B cell (primary cell): ENCODE data around the gene TRAPPC12. TPM values are rescaled to one million over a fixed set of nuclear protein-coding genes. Genes with fewer than 3 reads are reported as not detected.

ENCODE experiments used
- ATAC-seq: fragments of 200-7000 bp; cut with Tn5 transposase; one replicate; pipeline ENCODE4 v1.10.0; 2021; ENCODE audit warnings: low read depth, mild to moderate bottlenecking, moderate number of reproducible peaks, moderate library complexity
- CTCF ChIA-PET: fragments of 350-600 bp; sonication (Branson Sonifier 250); formaldehyde crosslinking; loops from one replicate; lab custom pipeline; 2021; ENCODE audit warnings: antibody characterized with exemption, inconsistent platforms; lab: Charles Lee
- POLR2A ChIA-PET: fragments of 350-600 bp; sonication (Branson Sonifier 250); formaldehyde crosslinking; loops from one replicate; lab custom pipeline; 2021; ENCODE audit warnings: antibody characterized with exemption; lab: Charles Lee
- DNase-seq: peaks from one replicate; pipeline ENCODE4 v3.0.0; 2013
- H2AFZ ChIP-seq: 2 replicates; pipeline ENCODE4 v1.6.1; 2012; ENCODE audit warnings: mild to moderate bottlenecking, low read depth, low read length; ENCODE audit not compliant: insufficient read depth, poor library complexity, severe bottlenecking
- H3K27ac ChIP-seq, 2 donors: 1 replicate in 1 of 2; 2 replicates in 1 of 2; pipeline ENCODE4 v1.5.1; 2012 to 2013; ENCODE audit warnings: low read length in 2 of 2, mild to moderate bottlenecking in 2 of 2, moderate library complexity in 1 of 2
- H3K27me3 ChIP-seq, 4 experiments: fragments of 200-600 bp in 1 of 4; sonication (generic) in 1 of 4; replicated peaks in 1 of 4; 1 replicate in 2 of 4; 2 replicates in 2 of 4; pipeline versions ENCODE4 v1.6.1 to v1.7.0; 2013 to 2016; ENCODE audit warnings: low read length in 3 of 4, mild to moderate bottlenecking in 2 of 4, mixed read lengths in 1 of 4, moderate library complexity in 1 of 4; ENCODE audit not compliant: insufficient read depth in 4 of 4, control insufficient read depth in 3 of 4; ENCODE audit errors: control extremely low read depth in 1 of 4
- H3K36me3 ChIP-seq, 2 experiments: replicated peaks in 1 of 2; 1 replicate in 1 of 2; 2 replicates in 1 of 2; pipeline versions ENCODE4 v1.6.1 to v1.7.1; 2013; ENCODE audit warnings: low read length in 1 of 2; ENCODE audit not compliant: insufficient read depth in 2 of 2, control insufficient read depth in 1 of 2; ENCODE audit errors: control extremely low read depth in 1 of 2, extremely low read depth in 1 of 2
- H3K4me1 ChIP-seq, 2 donors: fragments of 200-600 bp in 1 of 2; sonication (generic) in 1 of 2; 1 replicate in 1 of 2; 2 replicates in 1 of 2; pipeline versions ENCODE4 v1.5.1 to v1.6.1; 2013 to 2017; ENCODE audit warnings: low read length in 2 of 2; ENCODE audit not compliant: control insufficient read depth in 2 of 2, insufficient read depth in 2 of 2
- H3K4me2 ChIP-seq: replicated peaks from 2 replicates; pipeline ENCODE3; 2012; ENCODE audit warnings: mild to moderate bottlenecking, low read depth, low read length; ENCODE audit not compliant: poor library complexity, severe bottlenecking
- H3K4me3 ChIP-seq, 5 experiments: fragments of 200-600 bp in 1 of 5; sonication (generic) in 1 of 5; 1 replicate in 3 of 5; 2 replicates in 2 of 5; pipeline versions ENCODE4 v1.5.1 to v1.7.0; 2011 to 2016; ENCODE audit warnings: low read length in 4 of 5, mild to moderate bottlenecking in 4 of 5, low read depth in 2 of 5, control low read depth in 1 of 5, moderate library complexity in 1 of 5; ENCODE audit not compliant: insufficient read depth in 1 of 5; ENCODE audit errors: control extremely low read depth in 1 of 5, extremely low read depth in 1 of 5
- H3K79me2 ChIP-seq: fragments of 200-600 bp; sonication (generic); one replicate; pipeline ENCODE4 v1.6.0; 2016; ENCODE audit warnings: low read length; ENCODE audit not compliant: control insufficient read depth, insufficient read depth
- H3K9ac ChIP-seq: fragments of 200-600 bp; sonication (generic); 2 replicates; pipeline ENCODE4 v1.6.1; 2017; ENCODE audit warnings: mild to moderate bottlenecking, low read length, moderate library complexity
- H3K9me3 ChIP-seq, 3 donors: one replicate each; pipeline versions ENCODE4 v1.6.1 to v1.7.1; 2013; ENCODE audit warnings: low read length in 2 of 3; ENCODE audit not compliant: control insufficient read depth in 2 of 3, insufficient read depth in 1 of 3; ENCODE audit errors: control extremely low read depth in 1 of 3
- H4K20me1 ChIP-seq: 2 replicates; pipeline ENCODE4 v1.6.0; 2012; ENCODE audit warnings: mild to moderate bottlenecking, low read length; ENCODE audit not compliant: insufficient read depth, control insufficient read depth, poor library complexity, severe bottlenecking
- H3K27ac Mint-ChIP-seq: one replicate; pipeline ENCODE4 v1.8.0; 2021; ENCODE audit warnings: mixed read lengths
- H3K27me3 Mint-ChIP-seq: one replicate; pipeline ENCODE4 v1.8.0; 2021; ENCODE audit warnings: mixed read lengths
- H3K4me1 Mint-ChIP-seq: one replicate; pipeline ENCODE4 v1.8.0; 2021; ENCODE audit warnings: mixed read lengths
- H3K4me3 Mint-ChIP-seq: one replicate; pipeline ENCODE4 v1.8.0; 2021; ENCODE audit warnings: mixed read lengths
- H3K9me3 Mint-ChIP-seq: one replicate; pipeline ENCODE4 v1.8.0; 2022; ENCODE audit warnings: mixed read lengths; ENCODE audit not compliant: insufficient read depth
- CTCF ChIP-seq: fragments of 200-600 bp; IDR thresholded peaks from one replicate; pipeline ENCODE4 v1.8.0; 2022; ENCODE audit warnings: antibody characterized with exemption, mild to moderate bottlenecking
- EZH2 ChIP-seq: IDR thresholded peaks from 2 replicates; pipeline ENCODE4 v1.6.1; 2012; ENCODE audit warnings: borderline replicate concordance, low read depth, mild to moderate bottlenecking, moderate library complexity, low read length; ENCODE audit not compliant: insufficient read depth, poor library complexity, severe bottlenecking
- WGBS: methylation state at CpG from one replicate; pipeline ENCODE4 v1.1.5; 2013; ENCODE audit warnings: missing lambda C conversion rate; ENCODE audit not compliant: insufficient coverage; 5-methylcytosine and 5-hydroxymethylcytosine counted together
- intact Hi-C: fragments of 100-400 bp; cut with micrococcal nuclease; formaldehyde crosslinking; loops from one replicate; pipeline ENCODE4 v1.10.0; 2022
- polyA plus RNA-seq: library from polyadenylated mRNA; depleted of rRNA; stranded (reverse); fragments of >200 nt; gene quantifications from 2 replicates; pipeline ENCODE4 v1.2.3, GENCODE V29; 2012
- total RNA-seq, 2 donors: library from RNA; stranded (reverse); fragments of 120-200 nt in 1 of 2; gene quantifications; 1 replicate in 1 of 2; 2 replicates in 1 of 2; pipeline versions ENCODE4 v1.2.3 to v1.2.4, GENCODE V29; 2013 to 2022

The TRAPPC12 gene
- total and polyA plus RNA-seq, 2 donors (not counting 1 experiment from before 2014, with no cell fraction given) = 80.9 to 151 TPM

- Mint-ChIP-seq H3K4me3 (no peak overlapping the region), H3K4me1 (peaks cover 16% of the 10 kb centered on the region), H3K27ac (no peak overlapping the region), H3K27me3 (no peaks in the 10 kb centered on the region), H3K9me3 (no peaks in the 10 kb centered on the region)
- Histone ChIP-seq H3K79me2 (no peaks in the 10 kb centered on the region), H3K36me3 (peaks cover 0 to 49% of the 10 kb centered on the region in 2 experiments), H2AFZ (no peak overlapping the region), H3K4me3 (no peak overlapping the region), H3K9ac (no peak overlapping the region), H3K27me3 (no peaks in the 10 kb centered on the region), H3K27ac (no peak overlapping the region), H3K4me1 (peaks cover 6 to 11% of the 10 kb centered on the region in 2 donors), H3K4me2 (no peak overlapping the region), H4K20me1 (no peaks in the 10 kb centered on the region), H3K9me3 (no peaks in the 10 kb centered on the region)
- DNase-seq = no peak
- CTCF ChIA-PET = interaction anchor here (0.7 to 3.8 kb wide), 7 partner anchors 11 to 189 kb away, joined by 3 to 30 read pairs (median 6); no protein-coding TSS in a partner anchor
- intact Hi-C loops = loop anchor here (5.0 kb wide), 2 partner anchors 86 to 114 kb away; partner anchors contain the start of genes EIPR1, RPS7 and TRAPPC12
- TF ChIP-seq EZH2 (no peak), CTCF (no peak)
- POLR2A ChIA-PET = no interaction called here
- WGBS = 97% methylated on average over 25 of the region's 25 CpGs
- no peak for ATAC-seq
These were observed 83.8 kb downstream of the TRAPPC12 start for GRCh38 chr2:3463186-3463835.

- H3K79me2 ChIP-seq = no peaks in the 10 kb centered on the region
- intact Hi-C loops = loop anchor here (5.0 kb wide), 2 partner anchors 87 to 113 kb away; partner anchors contain the start of genes EIPR1, RPS7 and TRAPPC12
- no peak overlapping the region for H3K9ac ChIP-seq
- no peak overlapping the region for H2AFZ ChIP-seq
- H3K4me3 ChIP-seq = no peak overlapping the region
- ChIA-PET CTCF (interaction anchor here (0.8 to 1.1 kb wide), 2 partner anchors 9 to 41 kb away, joined by 3 to 5 read pairs; no protein-coding TSS in a partner anchor), POLR2A (no interaction called here)
- H3K9me3 ChIP-seq = no peaks in the 10 kb centered on the region
- 92% methylated on average over 10 of the region's 13 CpGs for WGBS
- H3K27ac ChIP-seq = no peak overlapping the region
- Mint-ChIP-seq H3K4me1 (peaks cover 16% of the 10 kb centered on the region), H3K4me3 (no peak overlapping the region), H3K27ac (no peak overlapping the region), H3K9me3 (no peaks in the 10 kb centered on the region), H3K27me3 (no peaks in the 10 kb centered on the region)
- H3K27me3 ChIP-seq = no peaks in the 10 kb centered on the region
- no peak for ATAC-seq
- H3K36me3 ChIP-seq = peaks cover 0 to 54% of the 10 kb centered on the region in 2 experiments
- no peak overlapping the region for H3K4me2 ChIP-seq
- DNase-seq = no peak
- TF ChIP-seq EZH2 (no peak), CTCF (no peak)
- peaks cover 6 to 11% of the 10 kb centered on the region in 2 donors for H3K4me1 ChIP-seq
- no peaks in the 10 kb centered on the region for H4K20me1 ChIP-seq
These were observed 84.5 kb downstream of the TRAPPC12 start for GRCh38 chr2:3463944-3464343.
